GM21825 (cell line): ENCODE results near the gene CAV2.
A peak's percentile ranks its signal among the peaks of the same experiment; 100 is the strongest.

Source experiments
- ATAC-seq: cut with Tn5 transposase; IDR thresholded peaks from one replicate; pipeline ENCODE4 v1.9.1; 2021; ENCODE audit warnings: mild to moderate bottlenecking, moderate library complexity; ENCODE audit not compliant: unreplicated experiment

CAV2 gene

GRCh38 chr7:116494472-116494871 is 5.1 kb upstream of the CAV2 start:
- ATAC-seq, result no peak

GRCh38 chr7:116495736-116496135 is 3.8 kb upstream of the CAV2 start:
- no peak for ATAC-seq

GRCh38 chr7:116496653-116497052 is 2.9 kb upstream of the CAV2 start:
- ATAC-seq, result no peak

- no peak for ATAC-seq
These were observed 1.8 kb upstream of the CAV2 start for GRCh38 chr7:116497708-116498107.

GRCh38 chr7:116500078-116500853 is 728 bp downstream of the CAV2 start:
- peak; percentile 48 for ATAC-seq

GRCh38 chr7:116501425-116502167 is 2.1 kb downstream of the CAV2 start:
- no peak for ATAC-seq

GRCh38 chr7:116502201-116503096 is 2.9 kb downstream of the CAV2 start:
- ATAC-seq, result no peak

- ATAC-seq, result no peak
These were observed 4.3 kb downstream of the CAV2 start for GRCh38 chr7:116503835-116504234.

- ATAC-seq, result no peak
These were observed 5.7 kb downstream of the CAV2 start for GRCh38 chr7:116505278-116505677.

- ATAC-seq, result no peak
These were observed 6.3 kb downstream of the CAV2 start for GRCh38 chr7:116505823-116506222.

GRCh38 chr7:116509982-116510579 is 10.5 kb downstream of the CAV2 start:
- ATAC-seq, result no peak

GRCh38 chr7:116510795-116511194 is 11.3 kb downstream of the CAV2 start:
- ATAC-seq, result no peak

- ATAC-seq, result peak; percentile 99
These were observed 12.3 kb downstream of the CAV2 start for GRCh38 chr7:116511552-116512519.

GRCh38 chr7:116512520-116513188 is 13.1 kb downstream of the CAV2 start:
- no peak for ATAC-seq

GRCh38 chr7:116515584-116515983 is 16.0 kb downstream of the CAV2 start:
- ATAC-seq, result no peak

GRCh38 chr7:116516324-116516723 is 16.8 kb downstream of the CAV2 start:
- ATAC-seq, result no peak

GRCh38 chr7:116517626-116518025 is 18.1 kb downstream of the CAV2 start:
- ATAC-seq, result no peak

GRCh38 chr7:116518961-116519360 is 19.4 kb downstream of the CAV2 start:
- ATAC-seq, result no peak

- ATAC-seq, result no peak
These were observed 21.6 kb downstream of the CAV2 start for GRCh38 chr7:116521046-116521664.
